Measurements from ENCODE around the gene NHLH2. TPM values are rescaled to one million over a fixed set of nuclear protein-coding genes. Genes with fewer than 3 reads are reported as not detected.

The NHLH2 gene
- total RNA-seq, 1 experiment from 2014 or later: not detected

DNA sequence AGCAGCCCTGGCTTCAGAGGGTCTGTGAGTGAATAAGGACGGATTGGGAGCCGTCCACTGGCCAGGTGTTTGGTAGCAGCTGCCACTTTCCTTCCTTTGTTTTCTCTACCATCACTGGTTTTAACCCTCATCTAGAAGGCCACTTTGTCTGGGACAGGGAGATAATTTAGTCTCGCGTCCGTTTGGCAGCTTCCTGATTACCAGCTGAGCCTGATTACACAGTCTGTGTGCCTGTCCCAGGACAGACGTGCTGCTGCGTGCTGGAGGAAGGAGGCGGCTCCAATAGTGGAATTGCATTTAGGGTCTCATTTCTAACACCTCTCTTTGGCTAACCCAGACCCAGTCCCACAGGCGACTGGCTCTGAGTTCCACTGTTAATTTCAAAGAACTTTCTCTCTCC lies 47.8 kb downstream of the NHLH2 start:
- Histone ChIP-seq H3K27ac (ENCODE audit: low read length) (no peak overlapping the region), H3K27me3 (ENCODE audit: control insufficient read depth, insufficient read depth, low read length) (no peaks in the 10 kb centered on the region), H3K4me1 (ENCODE audit: control insufficient read depth, insufficient read depth, low read length) (no peaks in the 10 kb centered on the region), H3K4me3 (ENCODE audit: low read depth in 2 of 2, low read length in 2 of 2) (no peak overlapping the region), H3K36me3 (ENCODE audit: control insufficient read depth, insufficient read depth, low read length) (no peaks in the 10 kb centered on the region), H3K9me3 (ENCODE audit: control insufficient read depth, insufficient read depth, low read depth, low read length) (no peaks in the 10 kb centered on the region)
- CTCF ChIA-PET: no interaction called here
- in situ Hi-C loops (cut with HindIII; ENCODE audit: low pct_unique_long_range_greater_than_20kb, low sequenced_read_pairs) (no loop called here), intact Hi-C loops (cut with micrococcal nuclease; ENCODE audit: unreplicated experiment) (no loop called here)
- ATAC-seq (no peak), DNase-seq (ENCODE audit: low read depth, low spot score) (no peak)
- TF ChIP-seq SIN3A (IDR thresholded peaks at IDR 0.05; ENCODE audit: borderline replicate concordance, insufficient read depth, low read depth, low read length): no peak
- TF ChIP-seq, protein P1, sequence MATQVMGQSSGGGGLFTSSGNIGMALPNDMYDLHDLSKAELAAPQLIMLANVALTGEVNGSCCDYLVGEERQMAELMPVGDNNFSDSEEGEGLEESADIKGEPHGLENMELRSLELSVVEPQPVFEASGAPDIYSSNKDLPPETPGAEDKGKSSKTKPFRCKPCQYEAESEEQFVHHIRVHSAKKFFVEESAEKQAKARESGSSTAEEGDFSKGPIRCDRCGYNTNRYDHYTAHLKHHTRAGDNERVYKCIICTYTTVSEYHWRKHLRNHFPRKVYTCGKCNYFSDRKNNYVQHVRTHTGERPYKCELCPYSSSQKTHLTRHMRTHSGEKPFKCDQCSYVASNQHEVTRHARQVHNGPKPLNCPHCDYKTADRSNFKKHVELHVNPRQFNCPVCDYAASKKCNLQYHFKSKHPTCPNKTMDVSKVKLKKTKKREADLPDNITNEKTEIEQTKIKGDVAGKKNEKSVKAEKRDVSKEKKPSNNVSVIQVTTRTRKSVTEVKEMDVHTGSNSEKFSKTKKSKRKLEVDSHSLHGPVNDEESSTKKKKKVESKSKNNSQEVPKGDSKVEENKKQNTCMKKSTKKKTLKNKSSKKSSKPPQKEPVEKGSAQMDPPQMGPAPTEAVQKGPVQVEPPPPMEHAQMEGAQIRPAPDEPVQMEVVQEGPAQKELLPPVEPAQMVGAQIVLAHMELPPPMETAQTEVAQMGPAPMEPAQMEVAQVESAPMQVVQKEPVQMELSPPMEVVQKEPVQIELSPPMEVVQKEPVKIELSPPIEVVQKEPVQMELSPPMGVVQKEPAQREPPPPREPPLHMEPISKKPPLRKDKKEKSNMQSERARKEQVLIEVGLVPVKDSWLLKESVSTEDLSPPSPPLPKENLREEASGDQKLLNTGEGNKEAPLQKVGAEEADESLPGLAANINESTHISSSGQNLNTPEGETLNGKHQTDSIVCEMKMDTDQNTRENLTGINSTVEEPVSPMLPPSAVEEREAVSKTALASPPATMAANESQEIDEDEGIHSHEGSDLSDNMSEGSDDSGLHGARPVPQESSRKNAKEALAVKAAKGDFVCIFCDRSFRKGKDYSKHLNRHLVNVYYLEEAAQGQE (IDR thresholded peaks at IDR 0.05; ENCODE audit: insufficient read depth in 1 of 2, low read depth in 2 of 2, low read length in 1 of 2): no peak
- no peak for TF ChIP-seq TCF7L2 (IDR thresholded peaks at IDR 0.05; ENCODE audit: low read depth, low read length)
- TF ChIP-seq POLR2AphosphoS5 (IDR thresholded peaks at IDR 0.05; ENCODE audit: low read depth, low read length): no peak
- TF ChIP-seq, protein P2, sequence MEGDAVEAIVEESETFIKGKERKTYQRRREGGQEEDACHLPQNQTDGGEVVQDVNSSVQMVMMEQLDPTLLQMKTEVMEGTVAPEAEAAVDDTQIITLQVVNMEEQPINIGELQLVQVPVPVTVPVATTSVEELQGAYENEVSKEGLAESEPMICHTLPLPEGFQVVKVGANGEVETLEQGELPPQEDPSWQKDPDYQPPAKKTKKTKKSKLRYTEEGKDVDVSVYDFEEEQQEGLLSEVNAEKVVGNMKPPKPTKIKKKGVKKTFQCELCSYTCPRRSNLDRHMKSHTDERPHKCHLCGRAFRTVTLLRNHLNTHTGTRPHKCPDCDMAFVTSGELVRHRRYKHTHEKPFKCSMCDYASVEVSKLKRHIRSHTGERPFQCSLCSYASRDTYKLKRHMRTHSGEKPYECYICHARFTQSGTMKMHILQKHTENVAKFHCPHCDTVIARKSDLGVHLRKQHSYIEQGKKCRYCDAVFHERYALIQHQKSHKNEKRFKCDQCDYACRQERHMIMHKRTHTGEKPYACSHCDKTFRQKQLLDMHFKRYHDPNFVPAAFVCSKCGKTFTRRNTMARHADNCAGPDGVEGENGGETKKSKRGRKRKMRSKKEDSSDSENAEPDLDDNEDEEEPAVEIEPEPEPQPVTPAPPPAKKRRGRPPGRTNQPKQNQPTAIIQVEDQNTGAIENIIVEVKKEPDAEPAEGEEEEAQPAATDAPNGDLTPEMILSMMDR (IDR thresholded peaks at IDR 0.05): no peak
- POLR2A ChIA-PET: no interaction called here
- BruUV-seq (replicated peaks): no TSS peak

DNA sequence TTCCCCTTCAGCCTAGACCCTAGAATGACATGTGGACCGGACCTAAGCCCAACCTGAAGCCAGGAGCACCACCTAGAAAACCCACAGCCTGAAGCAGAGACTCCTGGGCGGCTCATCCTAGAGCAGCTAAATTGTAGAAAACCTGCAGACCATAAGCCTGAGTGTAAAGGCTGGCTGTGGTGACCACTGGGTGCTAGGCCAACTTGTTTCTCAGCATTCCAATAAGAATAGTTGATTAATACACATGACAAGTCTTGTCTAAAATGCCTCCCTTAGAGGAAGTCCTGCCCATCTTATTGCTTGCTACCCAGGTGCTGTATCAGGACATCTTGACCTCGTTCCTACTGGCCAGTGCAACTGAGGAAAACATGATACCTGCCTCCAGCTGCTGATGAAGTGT lies 49.1 kb downstream of the NHLH2 start:
- Histone ChIP-seq H3K4me1 (ENCODE audit: control insufficient read depth, insufficient read depth, low read length) (no peaks in the 10 kb centered on the region), H3K27me3 (ENCODE audit: control insufficient read depth, insufficient read depth, low read length) (no peaks in the 10 kb centered on the region), H3K36me3 (ENCODE audit: control insufficient read depth, insufficient read depth, low read length) (no peaks in the 10 kb centered on the region), H3K4me3 (ENCODE audit: low read depth in 2 of 2, low read length in 2 of 2) (no peak overlapping the region), H3K27ac (ENCODE audit: low read length) (no peak overlapping the region), H3K9me3 (ENCODE audit: control insufficient read depth, insufficient read depth, low read depth, low read length) (no peaks in the 10 kb centered on the region)
- POLR2A ChIA-PET: no interaction called here
- intact Hi-C loops (cut with micrococcal nuclease; ENCODE audit: unreplicated experiment): no loop called here
- in situ Hi-C loops (cut with HindIII; ENCODE audit: low pct_unique_long_range_greater_than_20kb, low sequenced_read_pairs): no loop called here
- DNase-seq (ENCODE audit: low read depth, low spot score) (no peak), ATAC-seq (no peak)
- BruUV-seq (replicated peaks): no TSS peak
- TF ChIP-seq POLR2AphosphoS5 (IDR thresholded peaks at IDR 0.05; ENCODE audit: low read depth, low read length) (no peak), TCF7L2 (IDR thresholded peaks at IDR 0.05; ENCODE audit: low read depth, low read length) (no peak), SIN3A (IDR thresholded peaks at IDR 0.05; ENCODE audit: borderline replicate concordance, insufficient read depth, low read depth, low read length) (no peak)
- TF ChIP-seq, protein P2 (IDR thresholded peaks at IDR 0.05): no peak
- TF ChIP-seq, protein P1 (IDR thresholded peaks at IDR 0.05; ENCODE audit: insufficient read depth in 1 of 2, low read depth in 2 of 2, low read length in 1 of 2): no peak
- CTCF ChIA-PET: no interaction called here
